Femur (tissue), 1 donor: ENCODE measurements around the gene DNAI1.
"Not testable (repeated sequence)": the region's sequence is repeated elsewhere in the genome, so short reads cannot be mapped to it uniquely, and the experiment has no call there.

Source experiments
- DNase-seq: peaks from one replicate; pipeline ENCODE4 v3.0.0-alpha.2; 2017

Gene DNAI1

GRCh38 chr9:34451545-34451944, 7.1 kb upstream of the DNAI1 start:
- no peak for DNase-seq

GRCh38 chr9:34452568-34452967, 6.0 kb upstream of the DNAI1 start:
- no peak for DNase-seq

- no peak for DNase-seq
Measured at GRCh38 chr9:34454571-34455065, 4.0 kb upstream of the DNAI1 start.

- no peak for DNase-seq
Measured at GRCh38 chr9:34456151-34456550, 2.5 kb upstream of the DNAI1 start.

GRCh38 chr9:34456746-34457145, 1.9 kb upstream of the DNAI1 start:
- no peak for DNase-seq

- DNase-seq, result peak; percentile 67
Measured at GRCh38 chr9:34457266-34458012, 1.2 kb upstream of the DNAI1 start.

- DNase-seq, result no peak
Measured at GRCh38 chr9:34458959-34459340, 345 bp downstream of the DNAI1 start.

- DNase-seq, result no peak
Measured at GRCh38 chr9:34459356-34459755, 751 bp downstream of the DNAI1 start.

GRCh38 chr9:34459941-34460340, 1.3 kb downstream of the DNAI1 start:
- DNase-seq, result no peak

- no peak for DNase-seq
Measured at GRCh38 chr9:34463098-34463900, 4.7 kb downstream of the DNAI1 start.

- DNase-seq, result no peak
Measured at GRCh38 chr9:34463901-34464232, 5.3 kb downstream of the DNAI1 start.

- DNase-seq, result no peak
Measured at GRCh38 chr9:34464571-34464970, 6.0 kb downstream of the DNAI1 start.

- DNase-seq, result no peak
Measured at GRCh38 chr9:34465468-34465867, 6.9 kb downstream of the DNAI1 start.

- no peak for DNase-seq
Measured at GRCh38 chr9:34475097-34475496, 16.5 kb downstream of the DNAI1 start.

GRCh38 chr9:34477541-34477940, 18.9 kb downstream of the DNAI1 start:
- no peak for DNase-seq

GRCh38 chr9:34479431-34479866, 20.8 kb downstream of the DNAI1 start:
- DNase-seq, result no peak

- DNase-seq, result not testable (repeated sequence)
Measured at GRCh38 chr9:34481620-34482019, 23.0 kb downstream of the DNAI1 start.

GRCh38 chr9:34482746-34483145, 24.1 kb downstream of the DNAI1 start:
- not testable (repeated sequence) for DNase-seq

GRCh38 chr9:34484678-34485077, 26.1 kb downstream of the DNAI1 start:
- DNase-seq, result no peak

- no peak for DNase-seq
Measured at GRCh38 chr9:34485822-34486221, 27.2 kb downstream of the DNAI1 start.

- DNase-seq, result no peak
Measured at GRCh38 chr9:34486572-34486971, 28.0 kb downstream of the DNAI1 start.

GRCh38 chr9:34490360-34490759, 31.8 kb downstream of the DNAI1 start:
- DNase-seq, result no peak

- no peak for DNase-seq
Measured at GRCh38 chr9:34490760-34491159, 32.2 kb downstream of the DNAI1 start.

- no peak for DNase-seq
Measured at GRCh38 chr9:34491596-34491995, 33.0 kb downstream of the DNAI1 start.
